ENCODE measurements around the gene IGSF21.

The IGSF21 gene

GRCh38 chr1:18229625-18230024, 122.0 kb downstream of the IGSF21 start:
- TF ChIP-seq CTCF (IDR thresholded peaks at IDR 0.05; ENCODE audit: control extremely low read depth, extremely low read depth, low read depth, missing control alignments), result no peak
- no peak for DNase-seq (ENCODE audit: extremely low spot score)
- CTCF ChIA-PET, result interaction anchor here (1.0 kb wide), 1 partner anchor 11 kb away, joined by 3 read pairs; no protein-coding TSS in a partner anchor
- POLR2A ChIA-PET, result no interaction called here

GRCh38 chr1:18230321-18230720, 122.7 kb downstream of the IGSF21 start:
- DNase-seq (ENCODE audit: extremely low spot score), result no peak
- POLR2A ChIA-PET, result no interaction called here
- no peak for TF ChIP-seq CTCF (IDR thresholded peaks at IDR 0.05; ENCODE audit: control extremely low read depth, extremely low read depth, low read depth, missing control alignments)
- CTCF ChIA-PET, result no interaction called here

- no peak for DNase-seq (ENCODE audit: extremely low spot score)
- no peak for TF ChIP-seq CTCF (IDR thresholded peaks at IDR 0.05; ENCODE audit: control extremely low read depth, extremely low read depth, low read depth, missing control alignments)
- CTCF ChIA-PET, result interaction anchor here (1.3 kb wide), 1 partner anchor 89 kb away, joined by 3 read pairs; no protein-coding TSS in a partner anchor
- POLR2A ChIA-PET, result no interaction called here
These were observed 123.2 kb downstream of the IGSF21 start for GRCh38 chr1:18230840-18231239.

- no peak for DNase-seq (ENCODE audit: extremely low spot score)
- POLR2A ChIA-PET, result no interaction called here
- no peak for TF ChIP-seq CTCF (IDR thresholded peaks at IDR 0.05; ENCODE audit: control extremely low read depth, extremely low read depth, low read depth, missing control alignments)
- CTCF ChIA-PET, result interaction anchor here (1.3 kb wide), 1 partner anchor 88 kb away, joined by 3 read pairs; no protein-coding TSS in a partner anchor
These were observed 124.5 kb downstream of the IGSF21 start for GRCh38 chr1:18232052-18232451.

- no peak for DNase-seq (ENCODE audit: extremely low spot score)
- TF ChIP-seq CTCF (IDR thresholded peaks at IDR 0.05; ENCODE audit: control extremely low read depth, extremely low read depth, low read depth, missing control alignments), result no peak
- ChIA-PET CTCF (no interaction called here), POLR2A (no interaction called here)
These were observed 125.7 kb downstream of the IGSF21 start for GRCh38 chr1:18233176-18233864.

- CTCF ChIA-PET, result interaction anchor here (0.6 to 1.6 kb wide), 6 partner anchors 12 to 628 kb away, joined by 3 to 8 read pairs (median 4); no protein-coding TSS in a partner anchor
- POLR2A ChIA-PET, result no interaction called here
- DNase-seq (ENCODE audit: extremely low spot score), result peak; percentile 40
- TF ChIP-seq CTCF (IDR thresholded peaks at IDR 0.05; ENCODE audit: control extremely low read depth, extremely low read depth, low read depth, missing control alignments), result peak; percentile 35
These were observed 127.2 kb downstream of the IGSF21 start for GRCh38 chr1:18234790-18235242.
